Natural killer cell (primary cell): ENCODE results near the gene LINGO4. TPM values are rescaled to one million over a fixed set of nuclear protein-coding genes. Genes with fewer than 3 reads are reported as not detected.

Experiments
- ATAC-seq, 3 donors: fragments of 150-1000 bp in 2 of 3; fragments of 200-7000 bp in 1 of 3; cut with Tn5 transposase; 1 replicate in 1 of 3; 2 replicates in 2 of 3; pipeline ENCODE4 v1.10.0; 2021; ENCODE audit warnings: mild to moderate bottlenecking in 2 of 3, moderate library complexity in 2 of 3
- DNase-seq, 2 donors: peaks; one replicate each; pipeline versions ENCODE4 v3.0.0 to v3.0.0-alpha.2; 2013 to 2021; ENCODE audit warnings: mixed read lengths in 1 of 2
- H3K27ac ChIP-seq: one replicate; pipeline ENCODE4 v1.5.1; 2013; ENCODE audit warnings: mild to moderate bottlenecking, low read length
- H3K27me3 ChIP-seq: one replicate; pipeline ENCODE4 v1.6.1; 2013; ENCODE audit warnings: low read length; ENCODE audit not compliant: control insufficient read depth, insufficient read depth
- H3K36me3 ChIP-seq: one replicate; pipeline ENCODE4 v1.6.1; 2013; ENCODE audit warnings: low read length; ENCODE audit not compliant: control insufficient read depth, insufficient read depth
- H3K4me1 ChIP-seq: one replicate; pipeline ENCODE4 v1.6.1; 2013; ENCODE audit warnings: low read length; ENCODE audit not compliant: control insufficient read depth, insufficient read depth
- H3K4me3 ChIP-seq: one replicate; pipeline ENCODE4 v1.5.1; 2013; ENCODE audit warnings: low read length
- H3K9me3 ChIP-seq: one replicate; pipeline ENCODE4 v1.6.1; 2013; ENCODE audit warnings: low read length; ENCODE audit not compliant: control insufficient read depth, insufficient read depth
- H3K27ac Mint-ChIP-seq, 2 donors: one replicate each; pipeline ENCODE4 v1.8.0; 2022; ENCODE audit warnings: mild to moderate bottlenecking in 2 of 2, mixed read lengths in 2 of 2, moderate library complexity in 1 of 2
- H3K27me3 Mint-ChIP-seq, 2 donors: one replicate each; pipeline ENCODE4 v1.8.0; 2022; ENCODE audit warnings: low read depth in 2 of 2, mixed read lengths in 2 of 2
- H3K36me3 Mint-ChIP-seq: one replicate; pipeline ENCODE4 v1.8.0; 2022; ENCODE audit warnings: mixed read lengths
- H3K4me1 Mint-ChIP-seq, 2 donors: one replicate each; pipeline ENCODE4 v1.8.0; 2022; ENCODE audit warnings: mixed read lengths in 2 of 2
- H3K4me3 Mint-ChIP-seq: one replicate; pipeline ENCODE4 v1.8.0; 2022; ENCODE audit warnings: mild to moderate bottlenecking, moderate library complexity, mixed read lengths
- H3K9me3 Mint-ChIP-seq, 2 donors: one replicate each; pipeline ENCODE4 v1.8.0; 2022; ENCODE audit warnings: mixed read lengths in 2 of 2
- WGBS: methylation state at CpG from one replicate; pipeline ENCODE4 v1.1.7; 2013; ENCODE audit warnings: missing lambda C conversion rate; ENCODE audit not compliant: insufficient coverage; 5-methylcytosine and 5-hydroxymethylcytosine counted together
- intact Hi-C: fragments of 100-400 bp; cut with micrococcal nuclease; formaldehyde crosslinking; loops from one replicate; pipeline ENCODE4 v1.14.2; 2022
- total RNA-seq, 4 donors: library from RNA; stranded (reverse); fragments of 120-200 nt in 1 of 4; gene quantifications; one replicate each; pipeline versions ENCODE4 v1.2.3 to v1.2.4, GENCODE V29; 2013 to 2022
- TF ChIP-seq, protein P1 (sequence below): fragments of 200-600 bp; IDR thresholded peaks from one replicate; pipeline ENCODE4 v1.8.0; 2022; ENCODE audit warnings: antibody characterized with exemption

LINGO4 gene
- total RNA-seq, 3 donors from 2014 or later (not counting 1 experiment from before 2014, with no cell fraction given): not detected

DNA sequence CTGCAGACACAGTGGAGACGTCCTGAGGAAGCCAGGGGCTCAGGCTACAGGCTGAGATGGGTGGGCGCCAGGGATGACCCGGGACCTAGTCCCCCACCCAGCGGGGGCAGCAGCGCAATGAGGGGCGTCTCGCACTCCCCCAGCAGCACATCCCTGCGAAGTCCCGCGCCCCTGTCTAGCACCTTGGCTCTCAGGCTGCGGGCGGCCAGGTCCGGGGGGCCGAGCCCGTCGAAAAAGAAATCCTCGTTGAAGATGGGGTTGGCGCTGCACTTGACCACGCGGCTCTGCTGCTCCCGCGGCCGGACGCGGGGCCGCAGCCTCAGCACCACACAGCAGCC is 32.6 kb upstream of the LINGO4 start:
- Mint-ChIP-seq H3K27ac (peak overlapping the region; percentile 72 to 86), H3K27me3 (peaks cover 0 to 24% of the 10 kb centered on the region in 2 donors), H3K36me3 (no peaks in the 10 kb centered on the region), H3K4me1 (peaks cover 33 to 47% of the 10 kb centered on the region in 2 donors), H3K9me3 (no peaks in the 10 kb centered on the region), H3K4me3 (peak overlapping the region; percentile 92)
- Histone ChIP-seq H3K36me3 (no peaks in the 10 kb centered on the region), H3K4me1 (peaks cover 57% of the 10 kb centered on the region), H3K27me3 (peaks cover 5% of the 10 kb centered on the region), H3K9me3 (no peaks in the 10 kb centered on the region), H3K4me3 (peak overlapping the region; percentile 16), H3K27ac (peak overlapping the region; percentile 59)
- TF ChIP-seq, protein P1, sequence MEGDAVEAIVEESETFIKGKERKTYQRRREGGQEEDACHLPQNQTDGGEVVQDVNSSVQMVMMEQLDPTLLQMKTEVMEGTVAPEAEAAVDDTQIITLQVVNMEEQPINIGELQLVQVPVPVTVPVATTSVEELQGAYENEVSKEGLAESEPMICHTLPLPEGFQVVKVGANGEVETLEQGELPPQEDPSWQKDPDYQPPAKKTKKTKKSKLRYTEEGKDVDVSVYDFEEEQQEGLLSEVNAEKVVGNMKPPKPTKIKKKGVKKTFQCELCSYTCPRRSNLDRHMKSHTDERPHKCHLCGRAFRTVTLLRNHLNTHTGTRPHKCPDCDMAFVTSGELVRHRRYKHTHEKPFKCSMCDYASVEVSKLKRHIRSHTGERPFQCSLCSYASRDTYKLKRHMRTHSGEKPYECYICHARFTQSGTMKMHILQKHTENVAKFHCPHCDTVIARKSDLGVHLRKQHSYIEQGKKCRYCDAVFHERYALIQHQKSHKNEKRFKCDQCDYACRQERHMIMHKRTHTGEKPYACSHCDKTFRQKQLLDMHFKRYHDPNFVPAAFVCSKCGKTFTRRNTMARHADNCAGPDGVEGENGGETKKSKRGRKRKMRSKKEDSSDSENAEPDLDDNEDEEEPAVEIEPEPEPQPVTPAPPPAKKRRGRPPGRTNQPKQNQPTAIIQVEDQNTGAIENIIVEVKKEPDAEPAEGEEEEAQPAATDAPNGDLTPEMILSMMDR: no peak
- DNase-seq: no peak
- WGBS: 6% methylated on average over 26 of the region's 26 CpGs
- peak in 2 of 3 donors; percentile 1 to 14 for ATAC-seq
- intact Hi-C loops: loop anchor here (1.0 to 5.0 kb wide), 3 partner anchors 48 to 393 kb away; partner anchors contain the start of gene TDRKH

DNA sequence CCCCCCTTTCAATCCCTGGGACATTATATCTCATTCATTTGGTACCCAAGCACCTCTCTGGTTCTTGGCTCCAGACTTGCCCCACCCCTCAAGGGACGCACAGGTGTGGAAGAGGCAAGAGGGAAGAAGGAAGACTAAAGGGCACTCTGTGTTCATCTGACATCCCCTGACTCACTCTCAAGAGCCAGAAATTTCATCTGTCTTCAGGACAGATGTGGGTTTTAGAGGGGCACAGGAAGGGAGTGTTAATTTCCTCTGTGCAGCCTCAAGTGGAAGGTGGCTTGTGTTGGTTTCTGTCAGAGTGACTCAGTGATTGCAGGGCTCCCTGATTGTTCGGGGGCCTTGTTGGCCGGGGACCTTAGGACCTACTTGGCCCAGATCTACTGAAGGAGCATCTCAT is 32.0 kb upstream of the LINGO4 start:
- H3K27ac ChIP-seq: peak overlapping the region; percentile 59
- H3K36me3 Mint-ChIP-seq: no peaks in the 10 kb centered on the region
- peak overlapping the region; percentile 16 for H3K4me3 ChIP-seq
- H3K4me1 ChIP-seq: peaks cover 57% of the 10 kb centered on the region
- H3K9me3 Mint-ChIP-seq: no peaks in the 10 kb centered on the region
- H3K4me1 Mint-ChIP-seq: peaks cover 33 to 47% of the 10 kb centered on the region in 2 donors
- H3K9me3 ChIP-seq: no peaks in the 10 kb centered on the region
- ATAC-seq (peak; percentile 19 to 41 (median 19)), DNase-seq (peak in 1 of 2 donors; percentile 65)
- peaks cover 0 to 24% of the 10 kb centered on the region in 2 donors for H3K27me3 Mint-ChIP-seq
- H3K36me3 ChIP-seq: no peaks in the 10 kb centered on the region
- H3K4me3 Mint-ChIP-seq: peak overlapping the region; percentile 92
- TF ChIP-seq, protein P1: no peak
- peaks cover 5% of the 10 kb centered on the region for H3K27me3 ChIP-seq
- intact Hi-C loops: loop anchor here (1.0 to 5.0 kb wide), 3 partner anchors 47 to 392 kb away; partner anchors contain the start of gene TDRKH
- peak overlapping the region; percentile 72 to 86 for H3K27ac Mint-ChIP-seq
- 4% methylated on average over 2 of the region's 3 CpGs for WGBS

DNA sequence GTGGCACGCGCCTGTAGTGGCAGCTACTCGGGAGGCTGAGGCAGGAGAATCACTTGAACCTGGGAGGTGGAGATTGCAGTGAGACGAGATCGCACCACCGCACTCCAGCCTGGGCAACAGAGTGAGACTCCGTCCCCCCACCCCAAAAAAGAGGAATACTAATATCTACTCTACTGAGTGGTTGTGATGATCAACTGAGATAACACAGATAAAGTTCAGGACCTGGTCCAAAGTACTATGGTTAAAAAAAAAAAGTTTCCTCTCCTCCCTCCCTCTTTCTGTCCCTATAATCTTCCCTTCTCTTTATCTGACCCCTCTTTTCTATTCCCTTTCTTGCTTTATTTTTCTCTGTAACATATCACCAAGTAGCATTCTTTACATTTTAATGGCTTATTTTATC is 30.4 kb upstream of the LINGO4 start:
- no peak overlapping the region for H3K4me3 Mint-ChIP-seq
- H3K36me3 ChIP-seq: no peaks in the 10 kb centered on the region
- no peak overlapping the region for H3K27ac Mint-ChIP-seq
- peaks cover 5% of the 10 kb centered on the region for H3K27me3 ChIP-seq
- peaks cover 0 to 21% of the 10 kb centered on the region in 2 donors for H3K27me3 Mint-ChIP-seq
- H3K4me1 ChIP-seq: peaks cover 67% of the 10 kb centered on the region
- WGBS: 96% methylated on average over 4 of the region's 7 CpGs
- no peak overlapping the region for H3K4me3 ChIP-seq
- no peaks in the 10 kb centered on the region for H3K9me3 ChIP-seq
- ATAC-seq: no peak
- no peaks in the 10 kb centered on the region for H3K9me3 Mint-ChIP-seq
- TF ChIP-seq, protein P1: no peak
- peaks cover 28 to 53% of the 10 kb centered on the region in 2 donors for H3K4me1 Mint-ChIP-seq
- intact Hi-C loops: loop anchor here (5.0 kb wide), 1 partner anchor 303 kb away; no protein-coding TSS in a partner anchor
- no peak overlapping the region for H3K27ac ChIP-seq
- no peaks in the 10 kb centered on the region for H3K36me3 Mint-ChIP-seq
- no peak for DNase-seq

DNA sequence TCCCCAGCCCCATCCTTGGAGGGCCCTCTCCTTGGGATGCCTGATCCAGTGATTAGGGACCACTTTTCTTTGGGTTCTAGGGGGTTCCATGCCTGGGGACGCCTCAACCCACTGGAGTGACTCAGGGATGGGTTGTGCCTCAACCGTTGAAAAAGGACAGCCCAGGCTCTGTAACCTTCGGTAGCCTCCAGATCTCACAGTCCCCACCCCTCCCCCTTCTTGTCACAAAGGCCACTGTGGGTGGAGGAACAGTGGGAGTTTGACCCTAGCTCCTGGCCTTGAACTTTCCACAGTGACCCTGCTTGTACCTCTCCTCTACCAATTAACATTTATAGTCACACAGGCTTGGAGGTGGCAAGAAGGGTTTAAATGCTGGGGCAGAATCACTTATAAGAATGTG is 29.0 kb upstream of the LINGO4 start:
- no peak overlapping the region for H3K4me3 ChIP-seq
- intact Hi-C loops: no loop called here
- no peak overlapping the region for H3K4me3 Mint-ChIP-seq
- 27% methylated on average over 2 of the region's 3 CpGs for WGBS
- no peak for ATAC-seq
- TF ChIP-seq, protein P1: no peak
- peaks cover 67% of the 10 kb centered on the region for H3K4me1 ChIP-seq
- no peak for DNase-seq
- peaks cover 0 to 14% of the 10 kb centered on the region in 2 donors for H3K27me3 Mint-ChIP-seq
- no peak overlapping the region for H3K27ac ChIP-seq
- peaks cover 1% of the 10 kb centered on the region for H3K27me3 ChIP-seq
- no peaks in the 10 kb centered on the region for H3K9me3 Mint-ChIP-seq
- H3K36me3 Mint-ChIP-seq: no peaks in the 10 kb centered on the region
- no peaks in the 10 kb centered on the region for H3K36me3 ChIP-seq
- H3K9me3 ChIP-seq: no peaks in the 10 kb centered on the region
- no peak overlapping the region for H3K27ac Mint-ChIP-seq
- H3K4me1 Mint-ChIP-seq: peaks cover 29 to 54% of the 10 kb centered on the region in 2 donors
